ENCODE measurements around the gene ATF6. TPM values are rescaled to one million over a fixed set of nuclear protein-coding genes. Genes with fewer than 3 reads are reported as not detected.
A peak's percentile ranks its signal among the peaks of the same experiment; 100 is the strongest.

ATF6 gene
- total and polyA plus RNA-seq, 2 donors from 2014 or later = 11.5 to 35.6 TPM

DNA sequence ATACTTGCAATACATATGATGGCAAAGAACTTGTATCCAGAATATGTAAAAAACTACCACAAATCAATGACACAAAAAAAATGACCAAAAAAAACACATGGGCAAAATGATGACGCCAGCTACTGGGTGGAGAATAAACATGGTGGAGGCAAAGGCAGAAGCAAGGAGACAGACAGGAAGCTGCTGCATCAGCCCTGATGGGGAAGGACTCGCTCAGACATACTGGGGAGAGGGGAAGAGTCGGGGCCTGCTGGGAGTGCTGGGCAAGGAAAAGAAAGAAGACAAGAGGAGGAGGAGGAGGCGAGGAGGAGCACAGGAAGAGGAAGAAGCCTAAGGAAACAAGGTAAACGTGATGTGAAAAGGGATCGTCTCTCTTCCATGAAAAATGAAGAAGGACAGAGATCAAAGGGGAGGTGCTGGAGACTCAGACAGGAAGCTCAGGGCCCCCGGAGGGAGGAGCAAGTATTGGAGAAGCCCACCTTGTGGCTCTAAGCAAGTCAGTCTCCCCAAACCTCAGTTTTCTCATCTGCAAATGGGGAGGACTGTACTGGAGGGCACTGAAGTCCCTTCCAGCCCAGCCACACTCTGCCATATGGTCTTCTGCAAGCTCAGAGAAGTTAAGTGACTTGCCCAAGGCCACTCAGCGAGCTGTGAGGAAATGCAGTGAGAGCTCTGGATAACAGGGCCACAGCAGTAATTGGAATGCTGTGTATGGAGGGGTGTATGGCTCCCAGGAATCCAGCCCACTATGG lies 233.4 kb downstream of the ATF6 start:
- TF ChIP-seq, protein P1, sequence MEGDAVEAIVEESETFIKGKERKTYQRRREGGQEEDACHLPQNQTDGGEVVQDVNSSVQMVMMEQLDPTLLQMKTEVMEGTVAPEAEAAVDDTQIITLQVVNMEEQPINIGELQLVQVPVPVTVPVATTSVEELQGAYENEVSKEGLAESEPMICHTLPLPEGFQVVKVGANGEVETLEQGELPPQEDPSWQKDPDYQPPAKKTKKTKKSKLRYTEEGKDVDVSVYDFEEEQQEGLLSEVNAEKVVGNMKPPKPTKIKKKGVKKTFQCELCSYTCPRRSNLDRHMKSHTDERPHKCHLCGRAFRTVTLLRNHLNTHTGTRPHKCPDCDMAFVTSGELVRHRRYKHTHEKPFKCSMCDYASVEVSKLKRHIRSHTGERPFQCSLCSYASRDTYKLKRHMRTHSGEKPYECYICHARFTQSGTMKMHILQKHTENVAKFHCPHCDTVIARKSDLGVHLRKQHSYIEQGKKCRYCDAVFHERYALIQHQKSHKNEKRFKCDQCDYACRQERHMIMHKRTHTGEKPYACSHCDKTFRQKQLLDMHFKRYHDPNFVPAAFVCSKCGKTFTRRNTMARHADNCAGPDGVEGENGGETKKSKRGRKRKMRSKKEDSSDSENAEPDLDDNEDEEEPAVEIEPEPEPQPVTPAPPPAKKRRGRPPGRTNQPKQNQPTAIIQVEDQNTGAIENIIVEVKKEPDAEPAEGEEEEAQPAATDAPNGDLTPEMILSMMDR (IDR thresholded peaks at IDR 0.05; ENCODE audit: borderline replicate concordance, extremely low read depth, insufficient read depth) = no peak
- intact Hi-C loops (cut with DNase I) = no loop called here
- Histone ChIP-seq H3K36me3 (ENCODE audit: control insufficient read depth in 2 of 3, insufficient read depth in 3 of 3, low read length in 3 of 3) (no peaks in the 10 kb centered on the region), H3K27me3 (ENCODE audit: control insufficient read depth, insufficient read depth, low read length) (no peaks in the 10 kb centered on the region), H3K9me3 (ENCODE audit: control insufficient read depth in 2 of 3, insufficient read depth in 1 of 3, low read length in 3 of 3) (no peaks in the 10 kb centered on the region), H3K4me3 (ENCODE audit: low read length in 3 of 3) (no peak overlapping the region), H3K27ac (ENCODE audit: low read depth in 2 of 2, low read length in 2 of 2) (no peak overlapping the region), H3K9ac (ENCODE audit: low read length in 3 of 3) (no peak overlapping the region), H3K4me1 (ENCODE audit: control insufficient read depth in 2 of 3, insufficient read depth in 2 of 3, low read depth in 1 of 3, low read length in 3 of 3) (no peaks in the 10 kb centered on the region)
- FAIRE-seq = no peak
- no peak for DNase-seq

DNA sequence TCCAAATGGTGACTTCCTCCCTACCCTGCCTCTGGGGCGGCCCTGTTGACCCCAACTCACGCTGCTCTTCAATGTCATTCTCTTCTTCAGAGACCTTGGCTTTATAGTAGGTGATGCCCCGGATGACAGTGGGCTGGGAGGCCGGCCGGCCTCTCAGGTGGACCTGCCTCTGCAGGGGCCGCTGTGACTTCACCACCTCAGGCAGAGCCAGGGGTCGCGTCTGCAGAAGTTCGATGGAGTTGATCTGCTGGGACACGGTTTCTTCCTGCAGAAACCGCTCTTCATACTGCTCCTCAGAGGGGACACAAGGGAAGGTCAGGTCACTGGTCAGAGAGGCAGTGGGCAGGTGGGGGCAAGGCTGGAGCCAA lies 233.9 kb downstream of the ATF6 start:
- Histone ChIP-seq H3K27ac (ENCODE audit: low read depth in 2 of 2, low read length in 2 of 2) (no peak overlapping the region), H3K36me3 (ENCODE audit: control insufficient read depth in 2 of 3, insufficient read depth in 3 of 3, low read length in 3 of 3) (no peaks in the 10 kb centered on the region), H3K4me3 (ENCODE audit: low read length in 3 of 3) (no peak overlapping the region), H3K9me3 (ENCODE audit: control insufficient read depth in 2 of 3, insufficient read depth in 1 of 3, low read length in 3 of 3) (no peaks in the 10 kb centered on the region), H3K4me1 (ENCODE audit: control insufficient read depth in 2 of 3, insufficient read depth in 2 of 3, low read depth in 1 of 3, low read length in 3 of 3) (no peaks in the 10 kb centered on the region), H3K9ac (ENCODE audit: low read length in 3 of 3) (no peak overlapping the region), H3K27me3 (ENCODE audit: control insufficient read depth, insufficient read depth, low read length) (no peaks in the 10 kb centered on the region)
- DNase-seq (no peak), FAIRE-seq (no peak)
- intact Hi-C loops (cut with DNase I) = no loop called here
- TF ChIP-seq, protein P1 (IDR thresholded peaks at IDR 0.05; ENCODE audit: borderline replicate concordance, extremely low read depth, insufficient read depth) = no peak

DNA sequence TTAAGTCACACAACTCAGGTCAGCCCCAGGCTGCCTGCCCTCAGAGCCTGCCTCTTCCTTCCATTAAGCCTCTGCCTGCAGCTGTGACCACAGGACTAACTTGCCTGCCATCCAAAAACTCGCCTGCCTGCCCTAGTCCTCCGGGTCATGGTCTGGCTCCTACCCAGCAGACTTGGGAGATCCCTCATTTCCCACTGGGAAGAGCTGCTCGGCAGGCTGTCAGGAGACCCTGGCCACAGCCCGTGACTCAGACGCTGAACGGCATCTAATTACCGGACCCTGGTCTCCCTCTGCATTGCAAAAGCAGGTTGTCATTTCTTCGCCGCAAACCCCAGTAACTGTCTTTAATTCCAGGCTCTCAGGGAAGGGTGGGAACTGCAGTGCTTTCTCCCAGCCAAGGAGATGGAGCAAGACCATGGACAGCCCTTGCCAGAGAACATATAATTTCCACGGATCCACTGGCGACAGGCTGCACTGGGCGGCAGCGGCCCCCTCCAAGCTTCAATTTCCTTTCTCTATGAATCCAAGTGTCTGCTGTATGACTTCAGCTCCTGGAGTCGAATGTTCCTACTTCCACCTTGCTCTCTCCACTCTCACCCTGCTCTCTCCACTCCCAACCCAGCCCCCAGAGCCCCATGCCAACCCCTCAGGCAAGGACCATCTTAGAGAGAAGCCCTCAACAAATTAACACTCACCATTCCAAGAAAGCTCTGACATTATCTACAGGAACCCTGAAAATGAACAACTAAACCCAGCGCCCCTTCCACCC lies 237.1 kb downstream of the ATF6 start:
- Histone ChIP-seq H3K4me3 (ENCODE audit: low read length in 3 of 3) (no peak overlapping the region), H3K9ac (ENCODE audit: low read length in 3 of 3) (no peak overlapping the region), H3K27me3 (ENCODE audit: control insufficient read depth, insufficient read depth, low read length) (no peaks in the 10 kb centered on the region), H3K4me1 (ENCODE audit: control insufficient read depth in 2 of 3, insufficient read depth in 2 of 3, low read depth in 1 of 3, low read length in 3 of 3) (no peaks in the 10 kb centered on the region), H3K36me3 (ENCODE audit: control insufficient read depth in 2 of 3, insufficient read depth in 3 of 3, low read length in 3 of 3) (no peaks in the 10 kb centered on the region), H3K27ac (ENCODE audit: low read depth in 2 of 2, low read length in 2 of 2) (no peak overlapping the region), H3K9me3 (ENCODE audit: control insufficient read depth in 2 of 3, insufficient read depth in 1 of 3, low read length in 3 of 3) (no peaks in the 10 kb centered on the region)
- TF ChIP-seq, protein P1 (IDR thresholded peaks at IDR 0.05; ENCODE audit: borderline replicate concordance, extremely low read depth, insufficient read depth) = no peak
- intact Hi-C loops (cut with DNase I) = no loop called here
- FAIRE-seq (no peak), DNase-seq (peak in 4 of 5 donors; percentile 40 to 64 (median 46))
